Thyroid gland (tissue), 4 donors: ENCODE measurements around the gene GRIN2A.

Experiments
- CTCF ChIP-seq, 6 experiments: fragments of 200-600 bp in 3 of 6; fragments of 450-650 bp in 3 of 6; sonication (generic) in 3 of 6; IDR thresholded peaks; one replicate each; pipeline ENCODE4 v1.5.1; 2016 to 2019; ENCODE audit warnings: antibody characterized with exemption in 6 of 6, mild to moderate bottlenecking in 2 of 6, inconsistent platforms in 1 of 6, moderate library complexity in 1 of 6
- POLR2A ChIP-seq, 2 donors: fragments of 450-650 bp; IDR thresholded peaks; one replicate each; pipeline ENCODE4 v1.6.1; 2017; ENCODE audit warnings: antibody characterized with exemption in 2 of 2, mild to moderate bottlenecking in 2 of 2, moderate library complexity in 1 of 2

- no peak for TF ChIP-seq CTCF (IDR thresholded peaks at IDR 0.05)
- no peak for TF ChIP-seq POLR2A (IDR thresholded peaks at IDR 0.05)
These were observed 425.8 kb downstream of the GRIN2A start for GRCh38 chr16:9756434-9756833.
